ENCODE data around the gene NOB1.
A peak's percentile ranks its signal among the peaks of the same experiment; 100 is the strongest.
"Not testable (repeated sequence)": the region's sequence is repeated elsewhere in the genome, so short reads cannot be mapped to it uniquely, and the experiment has no call there.

Gene NOB1

DNA sequence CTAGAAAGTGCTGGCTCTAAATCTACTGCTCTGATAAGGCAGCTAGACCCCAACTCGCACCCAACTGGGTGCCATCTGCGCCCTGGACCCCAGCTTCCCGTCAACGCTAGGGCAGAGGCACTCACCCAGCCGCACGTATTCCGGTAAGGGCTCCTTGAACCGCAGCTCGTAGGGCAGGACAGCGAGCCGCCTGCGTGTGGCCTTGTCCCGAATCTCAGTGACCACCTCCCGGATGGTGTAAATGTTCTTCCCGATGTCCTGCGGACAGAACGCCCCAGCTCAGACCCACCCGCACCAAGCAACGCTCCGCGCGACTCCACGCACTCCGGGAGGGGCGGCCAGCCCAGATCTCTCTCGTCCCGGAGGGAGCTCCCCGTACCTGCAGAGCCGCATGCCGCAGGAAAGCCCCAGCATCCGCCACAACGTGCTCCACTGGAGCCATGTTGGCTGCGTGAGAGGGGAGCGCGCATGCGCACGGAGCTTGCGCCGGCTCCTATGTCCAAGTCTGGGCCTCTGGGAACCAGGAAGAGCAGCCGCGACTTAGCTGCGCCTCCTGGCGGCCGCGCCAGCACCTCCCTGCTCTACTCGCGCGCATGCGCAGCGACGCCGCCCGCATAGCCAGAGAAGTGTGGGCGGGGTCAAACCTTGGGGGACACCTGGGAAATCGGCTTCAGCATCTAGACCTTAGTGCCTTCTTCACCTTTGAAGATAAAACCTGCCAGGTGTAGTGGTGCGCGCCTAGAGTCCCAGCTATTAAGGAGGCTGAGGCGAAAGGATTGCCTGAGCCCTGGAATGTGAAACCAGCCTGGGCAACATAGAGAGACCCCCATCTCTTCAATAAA lies at the start of gene NOB1:
Gene NOB1 (minus strand): TSS at position 458 of the 842 bp plus-strand sequence. CDS start 16 bp downstream, at position 442.
- peak; percentile 93 for DNase-seq (ENCODE audit: low read depth)

DNA sequence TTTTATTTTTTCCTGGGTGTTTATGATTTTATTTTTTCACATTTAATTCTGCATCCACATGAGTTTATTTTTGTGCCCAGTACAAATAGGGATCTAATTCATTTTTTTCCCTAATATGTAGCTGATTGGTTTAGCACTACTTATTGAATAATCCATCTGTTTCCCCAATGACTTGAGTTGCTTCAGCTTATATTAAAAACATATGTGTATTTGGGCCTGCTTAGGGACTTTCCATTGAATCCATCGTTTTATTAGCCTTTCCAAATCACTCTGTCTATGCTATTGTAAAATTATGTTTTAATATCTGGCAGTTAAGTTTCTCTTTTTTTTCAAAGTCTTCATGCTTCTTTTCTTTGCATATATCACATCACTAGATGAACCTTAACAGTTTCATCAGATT lies 49.6 kb upstream of the NOB1 start:
- DNase-seq (ENCODE audit: low read depth): no peak

DNA sequence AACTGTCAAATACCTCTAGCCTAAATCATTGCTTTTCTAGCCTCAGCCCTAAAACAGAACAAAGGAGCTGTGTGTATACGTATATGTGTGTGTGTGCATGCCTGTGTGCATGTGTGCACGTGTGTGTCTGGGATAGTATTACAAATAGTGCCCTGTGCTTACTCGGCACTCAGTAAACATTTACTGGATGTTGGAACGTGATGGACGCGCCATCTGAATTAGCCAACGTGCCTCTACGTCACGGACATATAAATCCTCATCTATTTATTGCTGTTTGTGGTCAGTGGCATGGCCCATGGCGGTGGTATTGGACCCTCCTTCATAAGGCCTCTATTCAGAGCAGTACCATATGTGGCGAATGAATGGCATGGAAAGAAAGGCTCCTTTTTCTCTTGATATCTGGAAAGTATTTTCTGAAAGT lies 44.9 kb upstream of the NOB1 start:
- DNase-seq (ENCODE audit: low read depth): no peak

DNA sequence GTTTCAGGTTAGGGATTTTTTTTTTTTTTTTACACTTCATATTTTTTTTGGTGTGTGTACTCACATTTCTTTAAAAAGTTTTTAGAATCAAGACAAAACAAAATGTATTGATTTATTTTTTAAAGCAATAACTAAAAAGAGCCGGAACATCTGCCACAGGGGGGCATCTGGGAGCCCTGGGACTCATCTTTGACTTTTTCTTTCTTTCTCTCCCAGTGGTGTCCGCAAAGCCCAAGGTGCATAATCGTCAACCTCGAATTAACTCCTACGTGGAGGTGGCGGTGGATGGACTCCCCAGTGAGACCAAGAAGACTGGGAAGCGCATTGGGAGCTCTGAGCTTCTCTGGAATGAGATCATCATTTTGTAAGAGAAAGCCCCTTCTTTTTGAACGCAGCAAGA lies 43.7 kb upstream of the NOB1 start:
- DNase-seq (ENCODE audit: low read depth): no peak

DNA sequence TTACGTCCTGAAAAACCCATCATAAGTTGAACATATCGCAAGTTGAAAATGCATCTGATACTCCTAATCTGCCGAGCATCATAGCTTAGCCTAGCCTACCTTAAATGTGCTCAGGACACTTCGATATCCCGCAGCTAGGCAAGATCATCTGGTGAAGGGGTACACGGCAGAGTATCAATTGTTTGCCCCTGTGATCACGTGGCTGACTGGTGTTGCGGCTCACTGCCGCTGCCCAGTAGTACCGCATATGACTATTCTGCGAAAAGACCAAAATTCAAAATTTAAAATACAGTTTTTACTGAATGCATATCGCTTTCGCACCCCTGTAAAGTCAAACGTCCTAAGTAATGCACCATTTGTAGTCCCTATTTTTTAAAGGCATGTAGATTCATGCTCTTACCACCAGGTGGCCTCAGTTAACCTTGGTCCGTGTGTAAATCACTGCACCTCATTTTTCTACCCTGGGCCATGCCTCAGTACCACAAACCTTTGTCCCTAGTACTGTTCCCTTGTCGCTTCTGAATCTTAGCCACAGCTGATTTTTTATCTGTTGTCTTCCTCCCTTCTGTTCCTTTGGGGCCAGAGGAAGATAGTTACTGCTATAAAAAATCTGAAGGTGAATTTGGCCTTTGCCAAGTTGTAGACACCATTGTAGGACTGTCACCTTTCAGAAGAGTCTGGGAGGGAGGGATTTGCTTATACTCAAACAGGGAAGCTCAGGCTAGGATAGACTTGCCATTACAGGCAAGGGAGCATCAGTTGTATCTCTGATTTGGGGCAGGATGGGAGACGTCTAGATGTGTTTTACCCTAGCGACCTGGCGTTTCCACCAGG lies 41.8 kb upstream of the NOB1 start:
- DNase-seq (ENCODE audit: low read depth): no peak

DNA sequence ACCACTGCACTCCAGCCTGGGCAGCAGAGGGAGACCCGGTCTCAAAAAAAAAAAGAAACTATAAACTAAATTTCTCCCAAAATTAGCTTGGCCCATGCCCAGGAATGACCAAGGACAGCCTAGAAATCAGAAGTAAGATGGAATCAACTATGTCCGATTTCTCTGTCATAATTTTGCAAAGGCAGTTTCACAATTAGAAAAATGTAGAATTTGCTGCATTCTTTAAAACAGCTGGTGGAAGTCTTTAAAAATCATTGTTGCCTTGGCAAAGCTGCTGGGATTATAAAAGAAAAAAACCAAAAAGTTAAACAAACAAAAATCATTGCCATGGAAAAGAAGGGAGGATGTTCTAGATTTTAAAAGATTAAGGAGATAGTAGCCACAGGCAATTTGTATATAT lies 39.8 kb upstream of the NOB1 start:
- DNase-seq (ENCODE audit: low read depth): no peak

DNA sequence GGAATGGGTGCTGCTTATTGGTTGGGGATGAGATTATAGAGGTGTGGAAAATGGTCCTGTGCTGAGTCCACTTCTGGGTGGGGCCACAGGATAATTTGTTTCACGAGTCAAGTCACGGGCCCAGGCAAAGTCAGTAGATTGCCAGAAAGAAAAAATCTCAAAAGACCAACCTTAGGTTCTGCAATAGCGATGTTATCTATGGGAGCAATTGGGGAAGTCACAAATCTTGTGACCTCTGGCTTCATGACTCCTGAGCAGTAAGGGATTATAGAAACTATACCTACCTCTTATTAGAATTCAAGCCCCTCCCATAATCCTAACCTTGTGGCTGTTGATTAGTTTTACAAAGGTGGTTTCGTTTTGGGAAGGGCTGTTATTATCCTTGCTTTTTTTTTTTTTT lies 38.8 kb upstream of the NOB1 start:
- DNase-seq (ENCODE audit: low read depth): no peak

DNA sequence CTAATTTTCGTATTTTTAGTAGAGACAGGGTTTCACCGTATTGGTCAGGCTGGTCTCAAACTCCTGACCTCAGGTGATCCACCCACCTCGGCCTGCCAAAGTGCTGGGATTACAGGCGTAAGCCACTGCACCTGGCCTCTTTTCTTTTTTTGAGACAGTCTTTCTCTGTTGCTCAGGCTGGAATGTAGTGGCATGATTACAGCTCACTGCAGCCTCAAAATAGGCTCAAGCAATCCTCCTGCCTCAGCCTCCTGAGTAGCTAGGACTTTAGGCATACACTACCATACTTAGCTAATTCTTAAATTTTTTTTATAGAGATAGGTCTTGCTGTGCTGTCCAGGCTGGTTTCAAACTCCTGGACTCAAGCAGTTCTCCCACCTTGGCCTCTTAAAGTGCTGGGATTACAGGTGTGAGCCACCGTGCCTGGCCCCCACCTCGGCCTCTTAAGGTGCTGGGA lies 36.7 kb upstream of the NOB1 start:
- not testable (repeated sequence) for DNase-seq (ENCODE audit: low read depth)

DNA sequence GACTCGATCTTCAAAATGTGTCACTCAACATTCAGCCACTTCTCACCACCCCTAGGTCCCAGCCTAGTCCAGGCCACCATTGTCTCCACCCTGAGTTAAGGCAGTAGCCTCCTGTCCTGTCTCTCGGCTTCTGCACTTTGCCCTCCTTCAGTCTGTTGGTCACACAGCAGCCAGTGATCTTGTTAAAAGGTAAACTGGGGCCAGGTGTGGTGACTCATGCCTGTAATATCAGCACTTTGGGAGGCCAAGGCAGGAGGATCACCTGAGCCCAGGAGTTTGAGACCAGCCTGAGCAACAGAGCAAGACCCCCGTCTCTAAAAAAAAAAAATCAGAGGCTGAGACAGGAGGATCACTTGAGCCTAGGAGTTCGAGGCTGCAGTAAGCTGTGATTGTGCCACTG lies 33.2 kb upstream of the NOB1 start:
- no peak for DNase-seq (ENCODE audit: low read depth)

DNA sequence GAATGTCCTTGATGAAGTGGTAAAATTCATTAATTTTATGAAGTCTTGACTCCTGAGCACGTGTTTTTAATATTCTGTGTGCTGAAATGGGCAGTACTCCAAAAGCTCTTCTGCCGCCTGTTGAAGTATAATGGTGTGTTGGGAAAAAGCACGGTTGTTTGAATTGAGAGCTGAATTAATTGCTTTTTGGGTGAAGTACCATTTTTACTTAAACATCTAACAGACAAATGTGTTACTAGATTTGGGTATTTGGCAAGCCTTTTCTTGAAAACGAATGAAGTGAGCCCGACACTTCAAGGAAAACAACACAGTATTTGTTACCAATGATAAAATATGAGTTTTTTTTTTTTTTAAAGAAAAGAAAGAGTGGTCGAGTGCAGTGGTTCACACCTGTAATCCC lies 29.9 kb upstream of the NOB1 start:
- no peak for DNase-seq (ENCODE audit: low read depth)

DNA sequence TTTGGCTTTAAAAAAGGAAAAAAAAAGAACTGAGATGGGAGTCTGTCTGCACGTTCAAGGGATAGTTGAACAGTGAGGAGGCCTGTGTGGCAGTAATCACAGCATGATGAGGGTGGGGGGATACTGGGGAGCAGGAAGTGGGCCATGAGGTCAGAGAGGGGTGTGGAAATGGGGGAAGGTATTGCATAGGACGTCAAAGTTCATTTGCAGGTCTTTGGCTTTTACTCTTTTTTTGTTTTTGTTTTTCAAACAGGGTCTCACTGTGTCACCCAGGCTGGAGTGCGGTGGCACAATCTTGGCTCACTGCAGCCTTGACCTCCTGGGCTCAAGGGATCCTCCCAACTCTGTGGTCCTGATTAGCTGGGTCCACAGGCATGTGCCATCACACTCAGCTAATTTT lies 26.4 kb upstream of the NOB1 start:
- DNase-seq (ENCODE audit: low read depth): no peak

DNA sequence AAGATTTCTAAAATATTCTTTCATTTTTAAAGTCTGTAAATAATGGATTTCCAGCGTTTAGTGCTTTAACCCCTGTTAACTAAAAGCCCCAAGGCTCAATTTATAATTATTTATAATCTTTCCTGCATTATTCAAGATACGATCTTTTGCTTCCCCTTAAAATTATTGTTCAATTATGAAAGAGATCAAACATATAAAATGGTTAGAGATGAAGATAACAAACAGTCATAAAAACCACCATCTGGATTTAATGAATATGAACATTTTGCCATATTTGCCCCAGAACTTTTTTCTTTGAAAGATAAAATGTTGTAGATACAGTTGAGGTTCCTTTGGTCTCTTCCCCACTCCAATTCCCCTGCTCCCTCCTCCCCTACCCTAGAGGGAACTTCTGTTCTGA lies 25.0 kb upstream of the NOB1 start:
- DNase-seq (ENCODE audit: low read depth): no peak

DNA sequence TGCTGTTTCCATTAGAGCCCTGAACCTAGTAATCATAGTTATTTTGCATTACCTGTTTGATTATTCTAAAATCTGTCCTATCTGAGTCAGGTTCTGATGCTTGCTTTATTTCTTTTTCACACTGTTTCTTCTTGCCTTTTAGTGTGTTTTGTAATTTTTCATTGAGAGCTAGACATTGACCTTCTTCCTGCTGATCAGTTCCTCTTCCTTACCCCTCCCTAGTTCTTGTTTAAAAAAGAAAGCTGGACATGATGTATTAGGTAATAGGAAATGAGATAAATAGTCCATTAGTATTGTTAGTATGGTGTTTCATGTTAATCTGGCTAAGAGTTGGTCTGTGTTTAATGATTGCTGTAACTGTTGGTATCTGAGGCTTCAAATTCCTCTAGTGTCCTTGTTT lies 20.8 kb upstream of the NOB1 start:
- DNase-seq (ENCODE audit: low read depth): no peak

DNA sequence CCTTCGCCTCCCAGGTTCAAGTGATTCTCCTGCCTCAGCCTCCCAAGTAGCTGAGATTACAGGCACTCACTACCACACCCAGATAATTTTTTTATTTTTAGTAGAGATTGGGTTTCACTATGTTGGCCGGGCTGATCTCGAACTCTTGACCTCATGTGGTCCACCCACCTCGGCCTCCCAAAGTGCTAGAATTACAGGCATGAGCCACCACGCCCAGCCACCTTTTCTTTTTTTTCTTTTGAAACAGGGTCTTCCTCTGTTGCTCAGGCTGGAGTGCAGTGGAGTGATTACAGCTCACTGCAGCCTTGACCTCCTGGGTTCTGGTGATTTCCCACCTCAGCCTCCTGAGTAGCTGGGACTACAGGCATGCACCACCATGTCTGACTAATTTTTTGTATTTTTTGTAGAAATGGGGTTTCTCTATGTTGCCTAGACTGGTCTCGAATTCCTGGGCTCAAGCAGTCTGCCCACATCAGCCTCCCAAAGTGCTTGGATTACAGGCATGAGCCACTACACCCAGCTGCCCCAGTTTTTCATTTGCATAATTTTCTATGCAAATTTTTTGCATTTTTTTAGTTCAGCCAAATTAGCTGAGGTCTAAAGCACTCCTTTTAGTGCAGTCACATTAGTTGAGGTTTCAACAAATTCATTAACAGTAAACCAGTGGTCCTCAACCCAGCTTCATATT lies 18.7 kb upstream of the NOB1 start:
- DNase-seq (ENCODE audit: low read depth): no peak

DNA sequence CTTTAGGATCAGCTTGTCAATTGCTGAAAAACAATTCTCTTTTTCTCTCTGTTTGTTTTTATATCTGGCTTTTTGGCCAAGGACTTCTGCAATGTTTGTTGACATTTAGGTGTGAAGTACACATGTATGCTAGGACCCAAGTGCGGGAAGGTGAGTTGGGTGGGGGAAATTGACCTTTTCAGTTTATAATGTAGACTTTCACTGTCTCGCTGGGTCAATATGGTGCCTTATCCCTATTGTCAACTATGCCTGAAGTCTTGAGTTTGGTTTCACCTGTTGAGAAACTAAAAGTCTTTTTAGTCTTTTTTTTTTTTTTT lies 16.9 kb upstream of the NOB1 start:
- DNase-seq (ENCODE audit: low read depth): no peak

DNA sequence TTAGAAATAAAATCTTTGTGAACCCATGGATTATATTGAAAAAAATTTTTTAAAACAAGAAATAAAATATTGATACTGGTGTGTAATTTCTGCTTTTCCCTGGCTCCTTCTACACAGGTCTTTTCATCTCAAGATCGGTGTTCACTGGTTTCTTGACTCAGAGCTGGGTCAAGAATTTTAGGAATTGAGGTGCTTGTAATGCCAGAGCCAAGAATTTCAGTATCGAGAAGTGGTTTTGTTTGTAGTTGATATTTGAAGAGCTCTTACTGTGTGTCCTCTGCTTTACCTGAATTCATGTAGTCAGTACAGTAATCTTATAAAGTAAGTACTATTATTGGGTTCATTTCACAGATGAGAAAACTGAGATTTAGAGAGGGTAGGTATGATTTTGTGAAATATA lies 14.7 kb upstream of the NOB1 start:
- no peak for DNase-seq (ENCODE audit: low read depth)

DNA sequence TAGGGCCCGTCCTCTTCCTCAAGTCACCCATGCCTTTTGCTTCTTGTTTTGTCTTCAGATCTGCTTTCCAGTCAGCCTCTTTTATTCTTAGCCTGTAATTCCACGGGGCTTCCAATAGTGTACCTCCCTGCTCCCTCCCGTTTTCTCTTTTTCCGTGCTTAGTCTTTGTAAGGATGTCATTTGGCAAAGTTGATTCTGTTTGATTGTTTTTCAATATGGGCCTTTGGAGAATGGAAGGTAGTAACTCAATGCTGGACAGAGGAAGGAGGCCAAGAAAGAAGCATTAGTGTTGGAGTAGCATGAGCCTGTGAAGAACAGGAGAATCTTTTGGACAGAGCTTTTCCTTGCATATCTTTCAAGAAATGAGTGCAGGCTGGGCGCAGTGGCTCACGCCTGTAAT lies 13.9 kb upstream of the NOB1 start:
- no peak for DNase-seq (ENCODE audit: low read depth)

DNA sequence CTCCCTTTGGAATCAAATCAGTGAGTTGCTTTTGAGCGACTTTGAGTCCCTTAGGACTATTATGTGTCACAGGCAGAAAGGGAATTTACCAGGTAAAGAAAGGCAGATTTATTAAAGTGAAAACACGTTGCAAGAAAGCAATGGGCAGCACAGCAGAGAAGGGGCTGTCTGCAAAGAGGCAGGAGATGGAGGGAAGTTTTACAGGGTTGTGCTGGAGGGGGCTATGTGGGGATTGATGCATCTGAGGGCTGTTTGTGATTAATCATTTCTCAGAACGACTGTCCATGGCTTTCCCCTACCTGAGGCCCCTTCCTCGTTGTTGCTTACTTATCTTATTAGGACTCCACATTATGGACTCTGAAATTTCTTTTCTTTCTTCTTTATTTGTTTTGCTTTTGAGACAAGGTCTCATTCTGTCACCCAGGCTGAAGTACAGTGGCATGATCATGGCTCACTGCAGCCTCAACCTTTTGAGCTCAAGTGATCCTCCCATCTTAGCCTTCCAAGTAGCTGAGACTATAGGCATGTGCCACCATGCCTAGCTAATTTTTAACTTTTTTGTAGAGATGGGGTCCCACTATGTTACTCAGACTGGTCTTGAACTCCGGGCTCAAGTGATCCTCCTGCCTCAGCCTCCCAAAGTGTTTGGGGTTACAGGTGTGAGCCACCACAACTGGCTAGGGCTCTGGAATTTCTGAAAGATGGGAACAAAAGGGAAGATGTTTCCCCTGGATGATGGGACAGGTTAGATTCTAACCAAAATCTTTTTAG lies 12.9 kb upstream of the NOB1 start:
- no peak for DNase-seq (ENCODE audit: low read depth)

DNA sequence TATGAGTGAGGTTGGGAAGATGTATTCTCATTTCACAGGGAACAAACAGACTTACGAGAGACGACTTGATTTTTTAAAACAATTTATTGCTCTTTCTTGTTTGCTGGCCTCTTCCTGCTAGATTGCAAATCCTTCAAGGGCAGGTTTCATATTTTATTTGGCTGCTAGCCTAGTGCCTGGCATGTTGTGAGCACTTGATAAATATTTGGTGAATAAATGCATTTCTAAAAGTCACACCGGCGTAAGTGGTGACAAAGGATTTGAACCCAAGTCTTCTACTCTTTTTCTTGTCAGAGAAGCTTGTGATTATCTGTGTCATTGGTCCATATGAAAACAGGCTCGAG lies 8.8 kb upstream of the NOB1 start:
- DNase-seq (ENCODE audit: low read depth): no peak

DNA sequence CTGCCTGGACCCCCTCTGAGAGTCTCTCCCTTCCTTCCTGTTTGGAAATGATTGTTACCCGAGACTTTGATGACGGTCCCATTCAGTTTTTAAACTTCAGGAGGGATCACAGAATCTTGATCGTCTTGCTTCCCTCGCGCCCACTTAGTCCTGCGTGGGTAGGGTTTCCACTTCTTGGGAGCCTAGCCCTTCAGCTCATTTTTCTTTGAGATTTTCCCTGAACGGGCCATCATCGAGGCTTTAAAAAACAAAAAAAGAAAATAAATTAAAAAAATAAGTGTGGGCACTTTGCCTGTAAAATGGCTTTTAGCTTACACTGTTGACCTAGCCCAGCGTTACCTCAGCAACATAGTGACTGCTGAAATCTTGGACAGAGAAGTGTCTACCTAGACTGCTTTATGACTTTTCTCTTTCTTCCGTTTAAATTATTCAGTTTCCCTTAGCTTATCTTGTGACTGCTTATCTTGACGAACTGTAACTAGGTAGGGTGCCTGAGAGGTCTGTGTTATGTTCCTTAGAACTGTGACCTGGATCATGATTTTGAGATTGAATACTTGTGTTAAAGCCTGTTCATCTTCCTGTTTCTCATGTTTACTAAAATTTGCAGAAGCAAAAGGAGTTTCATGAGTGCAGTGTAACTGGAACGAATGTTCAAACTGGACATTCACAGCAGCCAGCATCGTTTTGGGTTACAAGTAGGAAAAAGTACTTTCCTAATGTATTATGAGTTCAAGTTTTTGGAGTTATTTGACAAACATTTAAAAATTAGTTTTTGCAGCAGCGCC lies 8.3 kb upstream of the NOB1 start:
- DNase-seq (ENCODE audit: low read depth): no peak

All from activated T-cell treated with anti-CD3 and anti-CD28 coated beads for 24 hours (primary cell).